ENCODE measurements around the gene TEX2.

The TEX2 gene

GRCh38 chr17:64153565-64154312, 109.3 kb downstream of the TEX2 start:
- no peak for DNase-seq (ENCODE audit: low read depth, low spot score)
- no peak overlapping the region for H3K4me3 ChIP-seq (ENCODE audit: low read depth, low read length)
- POLR2A ChIA-PET, result interaction anchor here (2.2 kb wide), 1 partner anchor 8 kb away, joined by 8 read pairs; no protein-coding TSS in a partner anchor
- CTCF ChIA-PET, result interaction anchor here (1.2 to 2.2 kb wide), 7 partner anchors 20 to 251 kb away, joined by 3 to 10 read pairs (median 5); no protein-coding TSS in a partner anchor
- TF ChIP-seq CTCF (IDR thresholded peaks at IDR 0.05; ENCODE audit: insufficient read depth, low read length, missing control alignments), result no peak

GRCh38 chr17:64152428-64153125, 110.5 kb downstream of the TEX2 start:
- no peak for TF ChIP-seq CTCF (IDR thresholded peaks at IDR 0.05; ENCODE audit: insufficient read depth, low read length, missing control alignments)
- H3K4me3 ChIP-seq (ENCODE audit: low read depth, low read length), result no peak overlapping the region
- no peak for DNase-seq (ENCODE audit: low read depth, low spot score)
- CTCF ChIA-PET, result interaction anchor here (0.7 kb wide), 1 partner anchor 127 kb away, joined by 3 read pairs; no protein-coding TSS in a partner anchor
- POLR2A ChIA-PET, result no interaction called here

DNA sequence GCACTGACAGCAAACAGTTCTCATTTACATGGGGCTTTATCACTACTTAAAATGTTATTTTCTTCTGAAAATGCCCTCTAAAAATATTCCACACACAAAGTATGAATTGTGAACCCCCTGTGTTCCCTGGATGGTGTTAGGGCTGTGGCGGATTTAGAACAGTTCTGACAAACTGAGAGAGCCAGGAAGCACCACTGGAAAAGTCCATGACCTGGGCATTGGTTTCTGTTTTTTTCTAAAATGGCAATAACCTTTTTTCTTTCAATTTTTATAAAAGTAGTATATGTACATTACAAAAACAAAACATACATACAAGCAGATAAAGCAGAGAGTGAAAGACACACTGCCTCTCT, 112.1 kb downstream of the TEX2 start:
- no peak for DNase-seq (ENCODE audit: low read depth, low spot score)
- CTCF ChIA-PET, result interaction anchor here (1.8 to 7.6 kb wide), 3 partner anchors 14 to 130 kb away, joined by 6 to 90 read pairs (median 14); no protein-coding TSS in a partner anchor
- POLR2A ChIA-PET, result no interaction called here

DNA sequence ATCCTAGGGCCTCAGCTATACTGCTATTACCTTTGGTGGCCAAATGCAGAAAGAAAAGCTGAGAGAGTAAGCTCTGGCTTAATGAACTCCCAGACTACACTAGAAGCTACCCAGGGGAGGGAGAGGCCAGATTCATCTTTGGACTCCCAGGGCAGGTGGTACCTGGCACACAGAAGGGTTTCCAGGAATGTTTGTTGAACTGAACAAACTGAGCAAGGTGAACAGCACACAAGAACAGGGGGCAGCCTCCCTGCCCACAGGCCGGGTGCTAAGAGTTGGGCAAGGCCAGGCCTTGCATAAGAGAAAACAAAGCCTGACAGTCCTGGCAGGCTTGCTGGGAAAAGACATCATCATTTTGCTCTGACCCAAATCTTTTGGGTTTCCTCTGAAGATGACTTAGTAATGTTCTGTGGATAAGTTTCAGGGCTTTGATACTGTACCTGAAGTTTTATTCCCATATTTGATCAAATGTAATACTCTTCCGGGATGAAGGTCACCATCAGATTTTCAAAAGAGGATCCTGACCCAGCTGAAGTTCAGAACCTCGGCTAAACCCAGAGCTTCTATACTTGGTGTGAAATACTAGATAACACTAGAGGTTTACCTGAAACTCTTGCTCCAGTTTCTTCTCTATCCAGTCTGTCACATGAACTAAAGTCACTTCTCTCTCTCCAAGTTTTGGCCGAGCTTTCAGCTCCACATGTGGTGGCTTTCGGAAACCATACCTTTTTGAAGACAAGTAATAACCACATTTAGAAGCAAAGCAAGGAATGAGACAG, 112.6 kb downstream of the TEX2 start:
- H3K4me3 ChIP-seq (ENCODE audit: low read depth, low read length), result no peak overlapping the region
- CTCF ChIA-PET, result interaction anchor here (0.6 to 7.6 kb wide), 6 partner anchors 9 to 370 kb away, joined by 4 to 90 read pairs (median 8); no protein-coding TSS in a partner anchor
- no peak for TF ChIP-seq CTCF (IDR thresholded peaks at IDR 0.05; ENCODE audit: insufficient read depth, low read length, missing control alignments)
- POLR2A ChIA-PET, result interaction anchor here (0.7 to 1.2 kb wide), 2 partner anchors 24 to 120 kb away, joined by 4 read pairs; no protein-coding TSS in a partner anchor
- DNase-seq (ENCODE audit: low read depth, low spot score), result no peak

More for the DNA sequence above, 112.1 kb downstream of the TEX2 start:
- no peak overlapping the region for H3K4me3 ChIP-seq (ENCODE audit: low read depth, low read length)
- no peak for TF ChIP-seq CTCF (IDR thresholded peaks at IDR 0.05; ENCODE audit: insufficient read depth, low read length, missing control alignments)

GRCh38 chr17:64149196-64149595, 113.9 kb downstream of the TEX2 start:
- H3K4me3 ChIP-seq (ENCODE audit: low read depth, low read length), result no peak overlapping the region
- POLR2A ChIA-PET, result interaction anchor here (0.8 to 1.3 kb wide), 5 partner anchors 18 to 133 kb away, joined by 3 read pairs; partner anchors contain the start of gene TEX2

More at GRCh38 chr17:64149196-64149595, 113.9 kb downstream of the TEX2 start:
- no peak for TF ChIP-seq CTCF (IDR thresholded peaks at IDR 0.05; ENCODE audit: insufficient read depth, low read length, missing control alignments)
- CTCF ChIA-PET, result interaction anchor here (0.8 to 7.6 kb wide), 13 partner anchors 10 to 342 kb away, joined by 3 to 90 read pairs (median 4); partner anchors contain the start of gene ERN1
- no peak for DNase-seq (ENCODE audit: low read depth, low spot score)
